NCI-H460 (cell line): ENCODE results near the gene EPN3. TPM values are rescaled to one million over a fixed set of nuclear protein-coding genes. Genes with fewer than 3 reads are reported as not detected.

ENCODE experiments used
- DNase-seq: peaks from one replicate; pipeline ENCODE4 v3.0.0-alpha.2; 2016; ENCODE audit warnings: low read depth; ENCODE audit errors: extremely low read depth
- total RNA-seq: library from RNA; depleted of rRNA; stranded (reverse); fragments of >200 nt; shearing (Covaris generic); gene quantifications from 2 replicates; pipeline ENCODE4 v1.2.3, GENCODE V29; 2014

EPN3 gene
- total RNA-seq, 1 experiment from 2014 or later, result 0.02 TPM

GRCh38 chr17:50533720-50534148 lies 1.2 kb downstream of the EPN3 start:
- no peak for DNase-seq

- no peak for DNase-seq
Measured at GRCh38 chr17:50534222-50534978, 1.9 kb downstream of the EPN3 start.

GRCh38 chr17:50534979-50535326 lies 2.4 kb downstream of the EPN3 start:
- no peak for DNase-seq

- DNase-seq, result no peak
Measured at GRCh38 chr17:50535407-50535806, 2.9 kb downstream of the EPN3 start.

GRCh38 chr17:50536683-50537646 lies 4.4 kb downstream of the EPN3 start:
- DNase-seq, result no peak

GRCh38 chr17:50537721-50538548 lies 5.4 kb downstream of the EPN3 start:
- no peak for DNase-seq

GRCh38 chr17:50538549-50539410 lies 6.2 kb downstream of the EPN3 start:
- DNase-seq, result no peak

GRCh38 chr17:50539762-50540559 lies 7.4 kb downstream of the EPN3 start:
- DNase-seq, result no peak

GRCh38 chr17:50540560-50541401 lies 8.2 kb downstream of the EPN3 start:
- DNase-seq, result no peak

- DNase-seq, result no peak
Measured at GRCh38 chr17:50541402-50541715, 8.8 kb downstream of the EPN3 start.

- DNase-seq, result peak; percentile 85
Measured at GRCh38 chr17:50541716-50542688, 9.5 kb downstream of the EPN3 start.

GRCh38 chr17:50542795-50543774 lies 10.6 kb downstream of the EPN3 start:
- no peak for DNase-seq

GRCh38 chr17:50544516-50544915 lies 12.0 kb downstream of the EPN3 start:
- DNase-seq, result no peak

- no peak for DNase-seq
Measured at GRCh38 chr17:50545311-50545710, 12.8 kb downstream of the EPN3 start.

- no peak for DNase-seq
Measured at GRCh38 chr17:50546701-50547034, 14.1 kb downstream of the EPN3 start.
